GM18511 (cell line): Measurements from ENCODE around the gene AIP.
A peak's percentile ranks its signal among the peaks of the same experiment; 100 is the strongest.

ENCODE experiments used
- ATAC-seq: cut with Tn5 transposase; IDR thresholded peaks from one replicate; pipeline ENCODE4 v1.9.1; 2021; ENCODE audit warnings: mild to moderate bottlenecking, moderate library complexity; ENCODE audit not compliant: unreplicated experiment

The AIP gene

DNA sequence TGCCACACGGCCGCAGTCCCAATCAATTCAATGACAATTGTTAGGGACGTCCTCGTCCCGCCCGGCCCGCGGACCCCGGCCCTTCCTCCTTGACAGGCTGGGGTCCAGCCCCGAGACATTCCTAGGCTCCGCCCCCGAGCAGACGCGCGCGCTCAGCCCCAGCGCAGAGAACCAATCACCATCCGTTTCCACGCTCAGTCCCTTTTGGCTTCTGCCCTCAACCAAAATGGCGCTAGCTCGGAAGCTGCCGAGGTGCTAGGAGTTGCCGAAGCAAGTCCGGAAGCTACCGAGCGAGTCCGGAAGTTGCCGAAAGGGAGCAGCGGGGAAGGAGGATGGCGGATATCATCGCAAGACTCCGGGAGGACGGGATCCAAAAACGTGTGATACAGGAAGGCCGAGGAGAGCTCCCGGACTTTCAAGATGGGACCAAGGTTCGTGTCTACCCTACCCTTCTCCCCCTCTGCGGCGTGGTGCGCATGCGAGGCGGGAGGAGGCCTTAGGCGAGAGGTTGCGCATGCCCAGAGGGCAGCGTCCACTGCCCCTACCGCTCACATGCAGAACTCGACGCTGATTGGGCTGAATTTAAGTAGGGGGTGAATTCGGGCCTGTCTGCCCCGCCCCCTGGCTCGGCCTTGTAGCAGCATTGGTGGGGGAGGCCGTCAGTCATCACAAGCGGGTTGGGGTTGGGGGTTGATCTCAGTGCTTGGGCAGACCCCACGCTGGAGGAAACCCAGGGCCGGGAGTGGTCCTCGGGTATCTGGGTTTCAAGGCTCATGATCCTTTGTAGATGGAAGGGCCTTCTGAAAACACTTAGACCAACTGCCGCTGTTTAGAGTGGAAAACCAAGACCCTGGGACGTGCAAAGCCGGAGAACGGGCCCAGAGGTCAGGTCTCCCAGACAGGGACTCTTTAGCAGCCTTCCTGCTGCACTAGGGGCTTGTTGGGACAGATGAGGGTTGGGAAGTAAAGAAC, at the start of gene AIP:
AIP (plus strand) TSS at position 200 of the 972 bp plus-strand sequence; CDS start at position 333, 133 bp downstream.
- peak; percentile 59 for ATAC-seq

DNA sequence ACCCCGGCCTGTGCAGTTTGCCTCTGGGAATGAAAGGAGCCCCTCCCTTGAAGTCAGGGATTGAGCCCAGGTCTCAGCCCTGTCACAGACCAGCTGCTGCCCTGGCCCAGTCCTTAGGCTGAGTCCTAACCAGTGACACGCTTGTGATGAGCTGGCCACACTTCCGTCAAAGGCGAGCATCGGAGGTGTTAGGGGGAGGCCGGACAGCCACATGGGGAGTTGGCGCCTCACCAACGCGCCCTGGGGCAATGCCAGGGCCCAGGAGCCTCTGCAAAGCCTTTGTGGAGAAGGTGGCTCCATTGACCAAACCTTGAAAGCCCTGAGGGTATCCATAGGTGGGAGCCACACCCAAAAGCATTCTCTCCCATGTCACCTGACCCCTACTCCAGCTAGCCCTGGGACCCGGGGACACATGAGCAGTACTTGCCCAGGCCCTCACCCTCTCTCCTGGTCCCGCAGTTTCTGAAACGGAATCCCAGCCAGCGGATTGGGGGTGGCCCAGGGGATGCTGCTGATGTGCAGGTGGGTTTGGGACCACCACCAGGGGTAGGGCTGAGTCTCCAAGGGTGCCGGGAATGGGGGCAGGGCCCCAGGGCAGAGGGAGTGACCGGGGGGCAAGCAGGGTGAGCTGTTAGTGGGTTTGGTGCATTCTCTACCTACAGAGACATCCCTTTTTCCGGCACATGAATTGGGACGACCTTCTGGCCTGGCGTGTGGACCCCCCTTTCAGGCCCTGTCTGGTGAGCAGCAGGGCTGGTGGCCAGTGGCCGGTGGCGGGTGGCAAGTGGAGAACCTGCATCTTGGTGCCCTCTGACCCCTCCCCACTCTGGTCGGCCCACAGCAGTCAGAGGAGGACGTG, 49.1 kb upstream of the AIP start:
- ATAC-seq, result no peak

DNA sequence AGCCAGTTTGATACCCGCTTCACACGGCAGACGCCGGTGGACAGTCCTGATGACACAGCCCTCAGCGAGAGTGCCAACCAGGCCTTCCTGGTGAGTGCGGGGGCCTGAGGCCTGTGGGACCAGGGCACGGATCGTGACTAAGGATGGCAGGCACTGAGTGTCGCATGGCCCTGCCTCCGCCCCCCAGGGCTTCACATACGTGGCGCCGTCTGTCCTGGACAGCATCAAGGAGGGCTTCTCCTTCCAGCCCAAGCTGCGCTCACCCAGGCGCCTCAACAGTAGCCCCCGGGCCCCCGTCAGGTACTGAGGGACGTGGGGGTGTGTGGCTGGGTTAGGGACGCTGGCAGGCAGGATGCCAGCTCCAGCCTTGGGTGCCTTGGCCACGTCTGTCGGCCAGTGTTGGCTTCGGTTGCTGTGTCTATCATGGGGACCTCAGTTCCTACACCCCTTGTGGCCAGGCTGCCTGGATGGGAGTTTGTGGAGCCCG, 48.4 kb upstream of the AIP start:
- ATAC-seq, result no peak

DNA sequence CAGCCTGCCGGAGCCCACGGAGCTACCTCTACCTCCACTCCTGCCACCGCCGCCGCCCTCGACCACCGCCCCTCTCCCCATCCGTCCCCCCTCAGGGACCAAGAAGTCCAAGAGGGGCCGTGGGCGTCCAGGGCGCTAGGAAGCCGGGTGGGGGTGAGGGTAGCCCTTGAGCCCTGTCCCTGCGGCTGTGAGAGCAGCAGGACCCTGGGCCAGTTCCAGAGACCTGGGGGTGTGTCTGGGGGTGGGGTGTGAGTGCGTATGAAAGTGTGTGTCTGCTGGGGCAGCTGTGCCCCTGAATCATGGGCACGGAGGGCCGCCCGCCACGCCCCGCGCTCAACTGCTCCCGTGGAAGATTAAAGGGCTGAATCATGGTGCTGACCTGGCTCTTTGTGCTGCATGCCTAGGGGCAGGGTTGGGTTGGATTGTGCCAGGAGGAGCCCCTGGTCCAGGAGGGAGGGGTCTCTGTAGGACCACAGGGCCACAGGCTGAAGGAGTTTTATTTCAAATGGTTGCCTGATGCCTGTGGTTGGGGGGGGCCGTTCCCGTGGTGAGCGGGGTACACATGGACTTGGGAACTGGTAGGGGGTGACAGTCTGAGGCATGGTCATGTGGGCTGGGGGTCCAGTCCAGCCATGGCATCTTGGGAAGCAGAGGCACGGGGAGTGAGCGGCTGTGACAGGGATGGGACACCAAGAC, 47.6 kb upstream of the AIP start:
- no peak for ATAC-seq

DNA sequence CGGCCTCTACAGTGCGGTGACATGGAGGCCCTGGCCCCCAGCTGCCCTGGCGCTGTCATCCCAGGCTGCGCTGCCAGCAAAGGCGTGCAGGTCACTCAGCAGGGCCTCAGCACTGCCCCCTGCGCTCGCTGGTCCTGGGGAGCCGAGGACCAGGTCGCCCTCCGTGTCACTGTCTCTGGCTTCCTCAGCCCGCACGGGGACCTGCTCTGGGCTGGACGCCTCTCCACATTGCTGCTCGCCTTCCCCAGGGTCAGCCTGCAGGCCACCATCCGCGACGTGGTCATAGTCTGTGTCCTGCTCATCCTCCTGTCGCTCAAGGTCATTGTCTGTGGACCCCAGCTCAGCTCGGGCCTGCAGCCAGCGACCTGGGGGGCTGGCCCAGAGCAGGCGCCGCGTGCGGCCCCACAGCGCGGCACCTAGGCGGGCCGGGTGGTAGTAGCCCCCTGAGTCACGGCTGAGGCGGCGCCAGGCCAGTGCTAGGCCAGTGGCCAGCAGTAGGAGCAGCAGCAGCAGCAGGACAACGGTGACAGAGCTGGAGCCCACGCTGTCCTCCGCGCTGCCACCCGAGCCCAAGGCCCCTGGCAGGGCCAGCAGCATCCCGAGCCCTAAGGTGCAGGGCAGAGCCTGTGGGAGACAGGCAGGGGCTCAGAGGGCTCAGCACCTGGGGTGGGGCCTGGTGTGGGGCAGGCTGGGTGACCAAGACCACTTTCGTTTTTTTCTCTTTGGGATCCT, 46.9 kb upstream of the AIP start:
- no peak for ATAC-seq

DNA sequence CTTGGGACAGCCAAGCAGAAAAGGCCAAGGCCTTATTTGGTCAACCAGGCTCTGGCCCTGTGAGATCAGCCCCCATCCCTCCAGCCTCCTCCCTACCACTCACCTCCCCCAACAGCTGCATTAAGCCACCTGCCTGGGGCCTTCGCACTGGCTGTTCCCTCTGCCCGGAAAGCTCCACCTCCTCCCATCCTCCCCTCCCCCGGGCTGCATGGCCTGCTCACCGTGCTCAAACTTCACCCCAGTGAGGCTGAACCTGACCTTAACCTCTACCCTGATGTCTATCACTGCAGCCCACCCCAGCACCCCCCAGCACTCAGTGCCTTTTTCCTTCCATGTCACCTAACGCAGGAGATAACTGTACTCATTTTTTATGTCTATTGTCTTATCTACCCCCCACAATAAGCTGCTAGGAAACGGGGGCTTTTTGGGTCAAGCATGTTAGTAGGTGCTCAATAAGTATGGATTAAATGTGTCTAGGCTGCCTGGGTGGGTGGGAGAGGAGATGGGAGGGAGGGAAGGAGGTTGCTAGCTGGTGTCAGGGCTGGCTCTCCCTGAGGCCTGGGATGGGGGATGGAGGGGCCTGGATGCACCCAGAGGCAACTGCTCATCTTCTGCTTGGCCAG, 46.3 kb upstream of the AIP start:
- ATAC-seq, result no peak

DNA sequence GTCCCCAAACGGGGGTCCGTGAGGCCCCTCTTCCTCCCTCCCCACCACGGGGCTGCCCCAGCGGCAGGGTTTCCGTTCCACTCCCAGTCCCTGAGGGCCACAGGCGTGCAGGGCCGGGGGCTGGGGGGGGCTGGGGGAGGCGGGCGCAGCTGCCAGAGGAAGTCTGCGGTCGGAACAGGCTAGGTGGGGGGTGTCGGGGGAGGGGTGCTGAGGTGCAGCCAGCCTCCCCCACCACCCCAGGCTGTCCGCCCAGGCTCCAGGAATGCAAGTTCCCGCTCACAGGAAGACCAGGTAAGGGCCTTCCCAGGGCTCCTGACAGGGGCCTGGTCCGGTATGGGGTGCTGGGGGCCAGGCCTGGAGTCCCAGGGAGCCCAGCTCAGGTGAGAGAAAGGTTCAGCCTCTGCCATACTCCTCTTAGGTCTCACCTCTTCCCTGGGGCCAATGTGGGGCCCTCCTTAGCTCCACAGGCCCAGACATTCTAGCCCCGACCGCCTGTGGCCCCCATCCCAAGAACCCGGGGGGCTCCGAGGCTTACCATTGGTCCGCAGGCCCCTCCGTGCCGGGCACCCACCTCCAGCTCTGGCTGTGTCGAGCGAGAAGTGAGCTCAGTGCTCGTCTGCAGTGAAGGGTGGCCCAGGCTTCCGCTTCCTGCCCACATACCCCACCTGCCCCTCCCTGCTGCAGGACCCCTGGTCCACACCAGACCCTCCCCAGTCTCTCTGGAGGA, 45.6 kb upstream of the AIP start, which contains the start of gene PTPRCAP:
PTPRCAP (minus strand) TSS at position 601 of the 727 bp plus-strand sequence; CDS start at position 538, 63 bp downstream.
- no peak for ATAC-seq

DNA sequence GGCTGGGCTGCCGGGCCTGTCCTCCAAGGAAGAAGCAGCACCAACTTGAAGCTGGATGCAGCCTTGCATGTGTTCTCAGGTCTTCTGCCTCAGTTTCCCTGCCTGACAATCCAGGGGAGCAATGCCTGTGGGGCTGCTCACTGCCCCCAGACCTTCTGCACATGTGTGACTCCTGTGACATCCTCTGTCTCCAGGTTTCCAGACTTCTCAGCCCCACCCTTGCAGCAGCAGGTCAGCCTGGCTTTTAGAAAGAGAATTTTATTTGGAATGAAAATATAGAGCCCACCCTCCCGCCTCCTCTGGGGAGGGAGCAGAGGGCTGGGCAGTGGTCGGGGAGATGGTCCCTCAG, 45.0 kb upstream of the AIP start:
- ATAC-seq, result no peak

DNA sequence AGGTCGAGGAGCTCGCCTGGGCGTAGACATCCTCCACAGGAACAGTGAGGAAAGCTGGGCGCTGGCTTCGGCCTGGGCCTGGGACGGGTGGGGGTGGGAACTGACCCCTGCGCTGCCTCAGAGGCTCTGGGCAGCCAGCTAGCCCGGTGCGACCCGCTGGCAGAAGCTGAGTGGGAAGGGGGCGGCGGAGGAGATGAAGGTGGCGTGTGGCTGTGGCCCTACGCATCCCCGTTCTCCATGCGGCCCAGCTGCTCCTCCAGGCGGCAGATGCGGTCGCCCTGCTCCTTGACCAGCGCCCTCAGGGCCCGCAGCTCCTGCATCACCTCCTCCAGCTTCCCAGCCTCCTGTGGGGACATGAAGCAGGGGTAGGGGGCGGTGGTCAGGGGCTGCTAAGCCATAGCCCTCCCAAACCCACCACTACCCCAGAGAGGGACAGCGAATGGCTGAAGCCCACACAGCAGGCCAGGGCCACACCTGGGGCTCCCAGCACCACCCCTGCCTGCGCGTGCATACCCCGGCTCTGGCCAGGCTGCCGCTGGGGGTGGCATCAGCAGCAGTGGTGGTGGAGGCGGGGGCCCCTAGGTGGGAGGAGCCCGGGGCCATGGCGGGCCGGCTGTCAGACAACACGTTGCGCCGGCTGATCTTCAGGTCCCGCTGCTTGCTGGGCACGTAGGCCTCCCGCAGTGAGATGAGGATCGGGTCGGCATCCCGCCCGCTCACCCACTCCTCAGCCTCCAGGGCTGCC, 44.5 kb upstream of the AIP start:
- ATAC-seq, result no peak

DNA sequence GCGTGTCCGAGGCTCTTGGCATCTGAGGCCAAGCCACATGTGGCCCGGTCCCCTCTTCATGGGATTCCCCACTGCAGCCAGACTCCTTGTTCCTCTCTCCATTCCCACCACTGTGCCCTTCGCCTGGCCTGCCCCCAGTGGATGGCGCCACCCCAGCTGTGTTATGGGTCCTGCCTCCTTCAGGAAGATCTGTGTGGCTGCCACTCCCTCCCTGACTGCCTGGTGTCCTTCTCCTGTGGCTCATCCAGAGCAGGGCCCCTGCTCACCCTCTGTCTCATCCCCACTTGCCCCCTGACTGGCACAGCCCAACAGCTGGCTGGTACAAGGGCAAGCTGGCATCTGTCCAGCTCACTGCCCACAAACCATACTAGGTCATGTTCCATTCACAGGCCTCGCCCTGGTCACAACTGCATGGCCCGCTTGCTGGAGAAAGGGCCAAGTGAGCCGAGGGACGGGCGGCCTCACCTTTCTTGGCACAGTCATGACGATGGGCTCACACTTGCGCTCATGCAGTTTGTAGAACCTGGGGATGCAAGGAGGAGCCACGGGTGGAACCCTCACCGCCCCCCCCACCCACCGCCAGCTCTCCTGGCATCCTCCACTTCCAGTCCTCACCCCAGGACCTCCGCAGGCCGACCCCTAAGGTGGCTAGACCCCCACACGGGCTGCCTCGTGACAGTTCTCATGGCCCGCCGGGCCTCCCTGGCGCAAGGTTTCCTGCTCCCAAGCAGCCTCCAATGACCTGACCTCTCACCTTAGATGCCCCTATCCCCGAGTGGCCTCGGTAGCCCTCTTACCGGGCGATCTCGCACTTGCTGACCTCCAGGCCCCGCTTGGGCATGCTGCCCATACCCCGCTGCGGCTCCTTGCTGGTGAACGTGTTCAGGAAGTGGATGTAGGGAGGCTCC, 43.3 kb upstream of the AIP start:
- ATAC-seq, result no peak

DNA sequence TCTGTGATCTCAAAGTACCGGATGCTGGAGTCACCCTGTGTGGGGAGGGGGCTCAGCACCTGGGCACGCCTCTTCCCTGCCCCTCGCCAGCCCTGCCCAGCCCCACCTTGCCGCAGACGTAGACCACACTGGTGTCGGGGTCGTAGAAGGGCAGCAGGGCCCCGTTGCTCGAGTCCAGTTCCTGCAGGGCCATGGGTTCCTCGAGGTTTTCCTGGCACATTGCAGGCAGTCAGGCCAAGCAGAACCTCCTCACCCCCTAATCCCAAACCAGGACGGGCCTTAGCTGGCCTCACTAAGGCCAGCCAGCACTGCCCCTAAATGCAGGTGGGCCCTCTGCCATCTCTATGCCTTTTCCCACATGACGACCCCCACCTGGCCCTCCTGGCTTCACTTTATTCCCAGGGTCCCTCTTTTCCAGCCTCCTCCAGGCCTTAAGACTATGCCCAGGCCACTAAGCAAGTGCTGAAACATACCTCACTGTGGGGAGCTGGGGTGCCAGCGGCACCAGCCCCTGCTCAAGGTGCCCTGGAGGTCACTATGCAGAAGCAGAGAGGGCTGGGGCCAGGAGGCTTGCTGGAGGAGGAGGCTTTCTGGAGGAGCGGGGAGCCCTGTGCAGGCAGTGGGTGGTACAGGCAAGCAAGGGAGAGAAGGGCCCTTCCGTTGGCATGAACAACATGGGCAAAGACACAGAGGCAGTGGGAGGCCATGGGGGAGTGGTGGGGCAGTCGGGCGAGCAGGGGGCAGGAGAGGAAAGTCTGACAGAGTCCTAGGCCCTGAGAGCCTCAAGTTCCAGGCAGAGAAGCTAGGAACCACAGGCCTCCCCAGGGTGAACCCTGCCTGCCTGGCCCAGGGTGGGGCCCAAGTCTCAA, 42.4 kb upstream of the AIP start:
- ATAC-seq, result no peak

DNA sequence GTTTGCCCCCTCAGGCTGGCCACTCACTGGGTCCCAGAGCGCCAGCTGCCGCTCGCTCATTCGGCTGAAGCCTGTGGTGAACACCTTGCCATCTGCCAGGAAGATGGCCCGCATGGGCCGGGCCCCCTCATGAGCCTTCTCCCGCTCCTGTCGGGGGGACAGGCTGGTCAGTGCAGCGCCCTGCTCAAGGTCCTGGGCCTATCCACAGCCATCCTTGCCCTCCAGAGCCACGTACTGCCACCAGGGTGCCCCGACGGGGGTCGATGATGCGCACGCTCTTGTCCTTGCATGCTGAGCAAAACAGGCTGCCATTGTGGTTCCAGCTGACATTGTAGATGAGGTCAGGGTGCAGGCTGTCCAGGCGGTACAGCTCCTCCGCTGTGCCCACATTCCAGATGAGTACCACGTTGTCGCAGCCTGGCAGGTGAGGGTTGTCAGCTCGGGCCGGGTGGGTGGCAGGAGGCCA, 41.7 kb upstream of the AIP start:
- ATAC-seq, result no peak

DNA sequence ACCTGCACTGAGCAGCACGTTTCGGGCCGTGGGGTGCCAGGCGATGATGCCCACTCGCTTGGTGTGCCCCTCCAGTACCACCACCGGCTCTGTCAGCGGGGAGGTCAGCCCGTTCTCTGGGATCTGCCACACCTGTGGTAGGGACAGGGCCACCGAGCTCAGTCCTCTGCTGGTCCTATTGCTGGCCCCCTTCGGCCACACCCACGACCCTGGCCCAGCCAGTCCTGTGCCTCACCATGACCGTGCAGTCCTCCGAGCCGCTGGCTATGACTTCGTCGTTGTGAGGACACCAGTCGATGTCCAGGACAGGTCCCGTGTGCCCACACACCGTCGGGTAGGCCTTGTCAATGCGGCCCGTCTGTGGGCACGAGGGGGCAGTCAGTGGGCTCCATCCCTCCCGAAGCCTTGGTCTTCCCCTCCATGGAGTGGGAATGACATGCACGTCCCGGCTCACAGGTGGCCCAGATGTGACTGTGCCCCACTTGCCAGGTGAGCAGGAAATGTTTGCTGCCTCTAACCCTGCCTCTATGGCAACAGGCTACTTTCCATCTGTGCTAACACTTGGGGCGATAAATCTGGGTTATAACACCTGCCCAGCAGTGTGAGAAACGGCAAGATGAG, 41.0 kb upstream of the AIP start:
- no peak for ATAC-seq

DNA sequence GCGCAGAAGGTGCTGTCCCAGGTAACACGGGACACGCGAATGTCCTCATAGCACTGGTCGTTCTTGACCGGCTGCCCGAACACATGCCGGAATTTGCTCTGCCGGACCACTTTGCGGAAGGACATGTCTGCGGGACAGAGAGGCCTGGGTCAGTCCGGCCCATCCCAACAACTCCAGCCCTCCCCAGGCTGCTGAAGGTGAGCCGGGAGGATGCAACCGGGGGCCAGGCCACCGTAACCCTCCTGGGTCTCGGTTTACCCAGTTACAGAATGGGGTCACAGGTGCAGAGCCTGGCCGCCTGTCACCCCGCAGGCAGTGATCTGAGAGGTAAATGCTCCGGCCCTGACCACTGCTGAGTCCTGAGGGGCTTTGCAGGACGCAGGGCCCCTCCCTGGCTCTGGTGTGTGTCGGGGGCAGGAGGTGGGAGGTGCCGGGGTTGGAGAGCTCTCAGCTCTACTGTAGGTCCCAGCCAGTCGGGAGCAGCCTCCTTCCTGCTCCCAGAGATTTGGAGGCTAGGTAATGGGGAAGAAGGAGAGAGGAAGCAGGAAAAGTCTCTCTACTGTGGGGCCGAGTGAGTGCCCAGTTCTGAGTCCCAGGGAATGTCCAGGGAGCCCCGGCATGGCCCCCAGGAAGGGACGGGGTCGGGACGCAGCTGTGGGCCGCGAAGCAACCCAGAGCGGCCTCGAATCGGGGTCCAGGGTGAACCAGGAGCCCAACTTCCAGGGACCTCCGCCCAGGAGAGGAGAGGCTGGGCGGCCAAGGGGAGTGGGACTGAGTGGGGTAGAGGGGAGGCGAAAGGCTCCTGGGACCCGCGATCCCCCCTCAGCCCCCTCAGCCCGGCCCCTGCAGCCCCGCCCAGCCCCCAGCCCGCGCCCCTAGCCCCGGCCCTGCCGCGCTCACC, 40.1 kb upstream of the AIP start:
- no peak for ATAC-seq

DNA sequence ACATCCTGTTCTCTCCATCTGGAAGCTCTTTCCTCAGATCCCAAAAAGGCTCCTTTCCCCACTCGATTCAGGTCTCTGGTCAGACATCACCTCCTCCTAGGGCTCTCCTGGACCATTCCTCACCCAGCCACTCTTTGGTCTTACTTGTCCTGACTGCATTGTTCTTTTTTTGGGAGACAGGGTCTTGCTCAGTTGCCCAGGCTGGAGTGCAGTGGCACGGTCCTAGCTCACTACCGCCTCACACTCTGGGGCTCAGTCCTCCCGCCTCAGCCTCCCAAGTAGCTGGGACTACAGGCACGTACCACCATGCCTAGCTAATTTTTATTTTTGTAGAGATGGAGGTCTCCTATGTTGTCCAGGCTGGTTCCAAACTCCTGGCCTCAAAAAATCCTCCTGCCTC, 37.3 kb upstream of the AIP start:
- no peak for ATAC-seq
